GM23338 (cell line): ENCODE data around the gene IQGAP1. TPM values are rescaled to one million over a fixed set of nuclear protein-coding genes. Genes with fewer than 3 reads are reported as not detected.

Experiments used
- ATAC-seq: fragments of 200-7000 bp; cut with Tn5 transposase; 3 replicates; pipeline ENCODE4 v1.9.1; 2020
- DNase-seq: peaks from one replicate; pipeline ENCODE4 v3.0.0-alpha.2; 2015; ENCODE audit warnings: low spot score
- H2AFZ ChIP-seq: fragments of 200-600 bp; sonication (generic); 2 replicates; pipeline ENCODE4 v1.8.0; 2016; ENCODE audit warnings: antibody characterized with exemption, mild to moderate bottlenecking, moderate library complexity
- H3F3A ChIP-seq: fragments of 200-600 bp; sonication (generic); replicated peaks from 2 replicates; pipeline ENCODE4 v1.8.0; 2017; ENCODE audit warnings: antibody characterized with exemption, mixed run types, low read depth
- H3K27ac ChIP-seq: fragments of 200-600 bp; sonication (generic); 2 replicates; pipeline ENCODE4 v1.6.1; 2016; ENCODE audit warnings: low read depth
- H3K27me3 ChIP-seq: fragments of 200-600 bp; sonication (generic); 2 replicates; pipeline ENCODE4 v1.8.0; 2016; ENCODE audit warnings: mild to moderate bottlenecking, mixed run types, moderate library complexity; ENCODE audit not compliant: insufficient read depth
- H3K36me3 ChIP-seq: fragments of 200-600 bp; sonication (generic); 2 replicates; pipeline ENCODE4 v1.8.0; 2016; ENCODE audit warnings: mild to moderate bottlenecking; ENCODE audit not compliant: insufficient read depth
- H3K4me1 ChIP-seq: fragments of 200-600 bp; sonication (generic); 2 replicates; pipeline ENCODE4 v1.8.0; 2016; ENCODE audit warnings: mild to moderate bottlenecking, moderate library complexity; ENCODE audit not compliant: insufficient read depth
- H3K4me2 ChIP-seq: fragments of 200-600 bp; sonication (generic); 2 replicates; pipeline ENCODE4 v1.7.1; 2017; ENCODE audit warnings: mixed run types
- H3K4me3 ChIP-seq: fragments of 200-600 bp; sonication (generic); 2 replicates; pipeline ENCODE4 v1.6.1; 2016; ENCODE audit warnings: mixed run types
- H3K79me2 ChIP-seq: fragments of 200-600 bp; sonication (generic); replicated peaks from 2 replicates; pipeline ENCODE4 v1.8.0; 2017; ENCODE audit warnings: mild to moderate bottlenecking; ENCODE audit not compliant: insufficient read depth
- H3K9me2 ChIP-seq: fragments of 200-600 bp; sonication (generic); 2 replicates; pipeline ENCODE4 v1.8.0; 2017; ENCODE audit not compliant: insufficient read depth
- H4K20me1 ChIP-seq: fragments of 200-600 bp; sonication (generic); replicated peaks from 2 replicates; pipeline ENCODE4 v1.8.0; 2017; ENCODE audit warnings: mild to moderate bottlenecking; ENCODE audit not compliant: insufficient read depth
- H3K27ac Mint-ChIP-seq: 2 replicates; pipeline ENCODE4 v1.8.0; 2020; ENCODE audit warnings: inconsistent platforms, mild to moderate bottlenecking, moderate library complexity, mixed read lengths
- H3K27me3 Mint-ChIP-seq: 3 replicates; pipeline ENCODE4 v1.8.0; 2022; ENCODE audit warnings: low read depth, mild to moderate bottlenecking, moderate library complexity, mixed read lengths, inconsistent platforms; ENCODE audit not compliant: insufficient read depth, poor library complexity
- H3K36me3 Mint-ChIP-seq: 3 replicates; pipeline ENCODE4 v1.8.0; 2021; ENCODE audit warnings: low read depth, mild to moderate bottlenecking, inconsistent platforms, moderate library complexity, mixed read lengths
- H3K4me1 Mint-ChIP-seq: 3 replicates; pipeline ENCODE4 v1.8.0; 2020; ENCODE audit warnings: mild to moderate bottlenecking, inconsistent platforms, mixed read lengths
- H3K4me3 Mint-ChIP-seq: 3 replicates; pipeline ENCODE4 v1.8.0; 2021; ENCODE audit warnings: moderate library complexity, mild to moderate bottlenecking, inconsistent platforms, mixed read lengths
- H3K9me3 Mint-ChIP-seq: 3 replicates; pipeline ENCODE4 v1.8.0; 2020; ENCODE audit warnings: moderate library complexity, mild to moderate bottlenecking, inconsistent platforms, mixed read lengths
- CREB1 ChIP-seq: fragments of 250-450 bp; sonication (Bioruptor Pico); IDR thresholded peaks from 2 replicates; pipeline ENCODE4 v1.5.0; 2020; ENCODE audit warnings: low read depth, mild to moderate bottlenecking, moderate library complexity
- EZH2 ChIP-seq: fragments of 200-600 bp; sonication (generic); IDR thresholded peaks from one replicate; pipeline ENCODE4 v1.8.0; 2017; ENCODE audit warnings: antibody characterized with exemption, mild to moderate bottlenecking, low read depth; ENCODE audit not compliant: unreplicated experiment
- EZH2phosphoT487 ChIP-seq: fragments of 200-600 bp; sonication (generic); IDR thresholded peaks from one replicate; pipeline ENCODE4 v1.8.1; 2018; ENCODE audit warnings: antibody characterized with exemption; ENCODE audit not compliant: unreplicated experiment
- NANOG ChIP-seq: IDR thresholded peaks from 2 replicates; pipeline ENCODE4 v1.6.1; 2016; ENCODE audit warnings: antibody characterized with exemption, borderline replicate concordance
- POLR2AphosphoS5 ChIP-seq: IDR thresholded peaks from 2 replicates; pipeline ENCODE4 v1.6.1; 2016; ENCODE audit warnings: antibody characterized with exemption, low read depth
- ZNF114 ChIP-seq: fragments of 250-450 bp; sonication (Bioruptor Pico); IDR thresholded peaks from 2 replicates; pipeline ENCODE4 v1.5.0; 2020; ENCODE audit warnings: mild to moderate bottlenecking, moderate library complexity
- polyA plus RNA-seq: library from polyadenylated mRNA; unstranded; fragments of >200 nt; fragmentation: Nextera tagmentation; extraction: Ambion mirVana; gene quantifications from 2 replicates; pipeline ENCODE4 v1.2.1, GENCODE V29; 2016
- total RNA-seq: library from RNA; depleted of rRNA; stranded (reverse); fragments of >200 nt; shearing (Covaris generic); gene quantifications from 2 replicates; pipeline ENCODE4 v1.2.3, GENCODE V29; 2014
- TF ChIP-seq, protein P1 (sequence below): fragments of 250-450 bp; sonication (Bioruptor Pico); IDR thresholded peaks from 2 replicates; pipeline ENCODE4 v1.5.0; 2020; ENCODE audit warnings: mild to moderate bottlenecking, moderate library complexity
- TF ChIP-seq, protein P2 (sequence below): IDR thresholded peaks from one replicate; pipeline ENCODE4 v1.6.1; 2018; ENCODE audit warnings: antibody characterized with exemption; ENCODE audit not compliant: unreplicated experiment
- TF ChIP-seq, protein P3 (sequence below), 2 experiments: fragments of 200-600 bp in 1 of 2; sonication (generic) in 1 of 2; conservative IDR thresholded peaks; 2 replicates each; pipeline versions ENCODE4 v1.5.1 to v1.6.1; 2016 to 2017; ENCODE audit warnings: antibody characterized with exemption in 2 of 2, low read depth in 2 of 2, mild to moderate bottlenecking in 2 of 2, moderate library complexity in 1 of 2
- TF ChIP-seq, protein P4 (sequence below): IDR thresholded peaks from 2 replicates; pipeline ENCODE4 v1.6.1; 2016; ENCODE audit warnings: antibody characterized with exemption

Gene IQGAP1
- total and polyA plus RNA-seq, 2 experiments from 2014 or later = 92.7 to 159 TPM

DNA sequence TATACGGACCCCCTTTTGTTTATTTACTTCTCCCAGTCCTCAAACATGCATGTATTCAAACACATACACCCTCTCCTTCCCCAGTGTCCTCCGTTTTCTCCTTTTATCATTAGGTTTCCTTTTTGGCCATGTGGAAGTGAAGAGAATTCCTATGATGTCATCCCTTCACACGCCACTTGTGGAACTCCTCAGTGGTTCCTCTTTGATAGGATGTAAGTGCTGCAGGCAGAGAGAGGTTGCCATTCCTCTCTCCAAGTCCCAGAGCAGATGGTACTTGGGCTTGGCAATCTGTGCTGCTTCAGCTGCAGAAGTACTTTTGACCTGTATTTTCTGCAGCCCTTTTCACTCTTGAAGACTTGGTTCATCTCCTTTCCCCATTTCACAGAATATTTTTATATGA, 108.7 kb downstream of the IQGAP1 start:
- Mint-ChIP-seq H3K36me3 (peaks cover 48% of the 10 kb centered on the region), H3K4me3 (no peak overlapping the region), H3K27ac (no peak overlapping the region), H3K4me1 (no peaks in the 10 kb centered on the region), H3K9me3 (no peaks in the 10 kb centered on the region), H3K27me3 (no peaks in the 10 kb centered on the region)
- 0 out of 2 replicates have a peak, but pooled peaks cover 5% of the 10 kb centered on the region for H4K20me1 ChIP-seq
- no peak overlapping the region for H3K4me2 ChIP-seq
- TF ChIP-seq NANOG (no peak), CREB1 (CRISPR knock-in tag) (no peak), POLR2AphosphoS5 (no peak)
- TF ChIP-seq, protein P1, sequence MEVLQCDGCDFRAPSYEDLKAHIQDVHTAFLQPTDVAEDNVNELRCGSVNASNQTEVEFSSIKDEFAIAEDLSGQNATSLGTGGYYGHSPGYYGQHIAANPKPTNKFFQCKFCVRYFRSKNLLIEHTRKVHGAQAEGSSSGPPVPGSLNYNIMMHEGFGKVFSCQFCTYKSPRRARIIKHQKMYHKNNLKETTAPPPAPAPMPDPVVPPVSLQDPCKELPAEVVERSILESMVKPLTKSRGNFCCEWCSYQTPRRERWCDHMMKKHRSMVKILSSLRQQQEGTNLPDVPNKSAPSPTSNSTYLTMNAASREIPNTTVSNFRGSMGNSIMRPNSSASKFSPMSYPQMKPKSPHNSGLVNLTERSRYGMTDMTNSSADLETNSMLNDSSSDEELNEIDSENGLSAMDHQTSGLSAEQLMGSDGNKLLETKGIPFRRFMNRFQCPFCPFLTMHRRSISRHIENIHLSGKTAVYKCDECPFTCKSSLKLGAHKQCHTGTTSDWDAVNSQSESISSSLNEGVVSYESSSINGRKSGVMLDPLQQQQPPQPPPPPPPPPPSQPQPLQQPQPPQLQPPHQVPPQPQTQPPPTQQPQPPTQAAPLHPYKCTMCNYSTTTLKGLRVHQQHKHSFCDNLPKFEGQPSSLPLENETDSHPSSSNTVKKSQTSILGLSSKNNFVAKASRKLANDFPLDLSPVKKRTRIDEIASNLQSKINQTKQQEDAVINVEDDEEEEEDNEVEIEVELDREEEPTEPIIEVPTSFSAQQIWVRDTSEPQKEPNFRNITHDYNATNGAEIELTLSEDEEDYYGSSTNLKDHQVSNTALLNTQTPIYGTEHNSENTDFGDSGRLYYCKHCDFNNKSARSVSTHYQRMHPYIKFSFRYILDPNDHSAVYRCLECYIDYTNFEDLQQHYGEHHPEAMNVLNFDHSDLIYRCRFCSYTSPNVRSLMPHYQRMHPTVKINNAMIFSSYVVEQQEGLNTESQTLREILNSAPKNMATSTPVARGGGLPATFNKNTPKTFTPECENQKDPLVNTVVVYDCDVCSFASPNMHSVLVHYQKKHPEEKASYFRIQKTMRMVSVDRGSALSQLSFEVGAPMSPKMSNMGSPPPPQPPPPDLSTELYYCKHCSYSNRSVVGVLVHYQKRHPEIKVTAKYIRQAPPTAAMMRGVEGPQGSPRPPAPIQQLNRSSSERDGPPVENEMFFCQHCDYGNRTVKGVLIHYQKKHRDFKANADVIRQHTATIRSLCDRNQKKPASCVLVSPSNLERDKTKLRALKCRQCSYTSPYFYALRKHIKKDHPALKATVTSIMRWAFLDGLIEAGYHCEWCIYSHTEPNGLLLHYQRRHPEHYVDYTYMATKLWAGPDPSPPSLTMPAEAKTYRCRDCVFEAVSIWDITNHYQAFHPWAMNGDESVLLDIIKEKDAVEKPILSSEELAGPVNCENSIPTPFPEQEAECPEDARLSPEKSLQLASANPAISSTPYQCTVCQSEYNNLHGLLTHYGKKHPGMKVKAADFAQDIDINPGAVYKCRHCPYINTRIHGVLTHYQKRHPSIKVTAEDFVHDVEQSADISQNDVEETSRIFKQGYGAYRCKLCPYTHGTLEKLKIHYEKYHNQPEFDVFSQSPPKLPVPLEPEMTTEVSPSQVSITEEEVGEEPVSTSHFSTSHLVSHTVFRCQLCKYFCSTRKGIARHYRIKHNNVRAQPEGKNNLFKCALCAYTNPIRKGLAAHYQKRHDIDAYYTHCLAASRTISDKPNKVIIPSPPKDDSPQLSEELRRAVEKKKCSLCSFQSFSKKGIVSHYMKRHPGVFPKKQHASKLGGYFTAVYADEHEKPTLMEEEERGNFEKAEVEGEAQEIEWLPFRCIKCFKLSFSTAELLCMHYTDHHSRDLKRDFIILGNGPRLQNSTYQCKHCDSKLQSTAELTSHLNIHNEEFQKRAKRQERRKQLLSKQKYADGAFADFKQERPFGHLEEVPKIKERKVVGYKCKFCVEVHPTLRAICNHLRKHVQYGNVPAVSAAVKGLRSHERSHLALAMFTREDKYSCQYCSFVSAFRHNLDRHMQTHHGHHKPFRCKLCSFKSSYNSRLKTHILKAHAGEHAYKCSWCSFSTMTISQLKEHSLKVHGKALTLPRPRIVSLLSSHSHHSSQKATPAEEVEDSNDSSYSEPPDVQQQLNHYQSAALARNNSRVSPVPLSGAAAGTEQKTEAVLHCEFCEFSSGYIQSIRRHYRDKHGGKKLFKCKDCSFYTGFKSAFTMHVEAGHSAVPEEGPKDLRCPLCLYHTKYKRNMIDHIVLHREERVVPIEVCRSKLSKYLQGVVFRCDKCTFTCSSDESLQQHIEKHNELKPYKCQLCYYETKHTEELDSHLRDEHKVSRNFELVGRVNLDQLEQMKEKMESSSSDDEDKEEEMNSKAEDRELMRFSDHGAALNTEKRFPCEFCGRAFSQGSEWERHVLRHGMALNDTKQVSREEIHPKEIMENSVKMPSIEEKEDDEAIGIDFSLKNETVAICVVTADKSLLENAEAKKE (CRISPR knock-in tag) = no peak
- H3K4me1 ChIP-seq = no peaks in the 10 kb centered on the region
- H3K27ac ChIP-seq = no peak overlapping the region
- ATAC-seq (no peak), DNase-seq (no peak)
- H3K36me3 ChIP-seq = peaks cover 56% of the 10 kb centered on the region
- H2AFZ ChIP-seq = no peak overlapping the region
- no peaks in the 10 kb centered on the region for H3F3A ChIP-seq
- no peaks in the 10 kb centered on the region for H3K27me3 ChIP-seq
- no peak overlapping the region for H3K4me3 ChIP-seq
- no peaks in the 10 kb centered on the region for H3K9me2 ChIP-seq
- H3K79me2 ChIP-seq = no peaks in the 10 kb centered on the region

DNA sequence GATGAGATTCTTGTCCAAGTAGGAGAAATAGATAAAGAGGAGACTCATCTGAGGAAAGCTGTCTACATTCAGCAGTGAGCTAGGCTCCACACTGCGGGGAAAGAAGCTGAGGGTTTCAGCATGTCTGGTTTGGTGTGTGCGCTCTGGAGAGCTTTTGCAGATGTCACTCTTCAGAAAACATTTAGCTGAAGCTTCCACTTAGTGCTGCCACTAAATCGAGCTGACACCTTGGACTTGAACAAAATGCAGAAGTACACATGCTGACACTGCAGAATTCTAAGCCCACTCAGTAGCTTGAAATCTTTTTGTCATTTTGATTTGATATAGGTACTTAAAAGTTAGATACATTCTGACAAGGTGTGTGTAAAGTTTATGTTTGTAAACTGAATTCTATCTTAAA, 109.3 kb downstream of the IQGAP1 start:
- H2AFZ ChIP-seq = no peak overlapping the region
- no peak overlapping the region for H3K27ac ChIP-seq
- Mint-ChIP-seq H3K9me3 (no peaks in the 10 kb centered on the region), H3K4me3 (no peak overlapping the region), H3K4me1 (no peaks in the 10 kb centered on the region), H3K36me3 (peaks cover 42% of the 10 kb centered on the region), H3K27me3 (no peaks in the 10 kb centered on the region), H3K27ac (no peak overlapping the region)
- no peak overlapping the region for H3K4me2 ChIP-seq
- H3K4me3 ChIP-seq = no peak overlapping the region
- no peaks in the 10 kb centered on the region for H3K79me2 ChIP-seq
- peaks cover 50% of the 10 kb centered on the region; the same call in 1 of the 2 replicates for H3K36me3 ChIP-seq
- H3K9me2 ChIP-seq = no peaks in the 10 kb centered on the region
- H3K4me1 ChIP-seq = no peaks in the 10 kb centered on the region
- no peaks in the 10 kb centered on the region for H3K27me3 ChIP-seq
- 0 out of 2 replicates have a peak, but pooled peaks cover 5% of the 10 kb centered on the region for H4K20me1 ChIP-seq
- DNase-seq (no peak), ATAC-seq (no peak)
- no peaks in the 10 kb centered on the region for H3F3A ChIP-seq
- TF ChIP-seq EZH2 = no peak
- TF ChIP-seq EZH2phosphoT487 = no peak
- no peak for TF ChIP-seq ZNF114 (CRISPR knock-in tag)
- TF ChIP-seq, protein P2, sequence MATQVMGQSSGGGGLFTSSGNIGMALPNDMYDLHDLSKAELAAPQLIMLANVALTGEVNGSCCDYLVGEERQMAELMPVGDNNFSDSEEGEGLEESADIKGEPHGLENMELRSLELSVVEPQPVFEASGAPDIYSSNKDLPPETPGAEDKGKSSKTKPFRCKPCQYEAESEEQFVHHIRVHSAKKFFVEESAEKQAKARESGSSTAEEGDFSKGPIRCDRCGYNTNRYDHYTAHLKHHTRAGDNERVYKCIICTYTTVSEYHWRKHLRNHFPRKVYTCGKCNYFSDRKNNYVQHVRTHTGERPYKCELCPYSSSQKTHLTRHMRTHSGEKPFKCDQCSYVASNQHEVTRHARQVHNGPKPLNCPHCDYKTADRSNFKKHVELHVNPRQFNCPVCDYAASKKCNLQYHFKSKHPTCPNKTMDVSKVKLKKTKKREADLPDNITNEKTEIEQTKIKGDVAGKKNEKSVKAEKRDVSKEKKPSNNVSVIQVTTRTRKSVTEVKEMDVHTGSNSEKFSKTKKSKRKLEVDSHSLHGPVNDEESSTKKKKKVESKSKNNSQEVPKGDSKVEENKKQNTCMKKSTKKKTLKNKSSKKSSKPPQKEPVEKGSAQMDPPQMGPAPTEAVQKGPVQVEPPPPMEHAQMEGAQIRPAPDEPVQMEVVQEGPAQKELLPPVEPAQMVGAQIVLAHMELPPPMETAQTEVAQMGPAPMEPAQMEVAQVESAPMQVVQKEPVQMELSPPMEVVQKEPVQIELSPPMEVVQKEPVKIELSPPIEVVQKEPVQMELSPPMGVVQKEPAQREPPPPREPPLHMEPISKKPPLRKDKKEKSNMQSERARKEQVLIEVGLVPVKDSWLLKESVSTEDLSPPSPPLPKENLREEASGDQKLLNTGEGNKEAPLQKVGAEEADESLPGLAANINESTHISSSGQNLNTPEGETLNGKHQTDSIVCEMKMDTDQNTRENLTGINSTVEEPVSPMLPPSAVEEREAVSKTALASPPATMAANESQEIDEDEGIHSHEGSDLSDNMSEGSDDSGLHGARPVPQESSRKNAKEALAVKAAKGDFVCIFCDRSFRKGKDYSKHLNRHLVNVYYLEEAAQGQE = no peak
- TF ChIP-seq, protein P3, sequence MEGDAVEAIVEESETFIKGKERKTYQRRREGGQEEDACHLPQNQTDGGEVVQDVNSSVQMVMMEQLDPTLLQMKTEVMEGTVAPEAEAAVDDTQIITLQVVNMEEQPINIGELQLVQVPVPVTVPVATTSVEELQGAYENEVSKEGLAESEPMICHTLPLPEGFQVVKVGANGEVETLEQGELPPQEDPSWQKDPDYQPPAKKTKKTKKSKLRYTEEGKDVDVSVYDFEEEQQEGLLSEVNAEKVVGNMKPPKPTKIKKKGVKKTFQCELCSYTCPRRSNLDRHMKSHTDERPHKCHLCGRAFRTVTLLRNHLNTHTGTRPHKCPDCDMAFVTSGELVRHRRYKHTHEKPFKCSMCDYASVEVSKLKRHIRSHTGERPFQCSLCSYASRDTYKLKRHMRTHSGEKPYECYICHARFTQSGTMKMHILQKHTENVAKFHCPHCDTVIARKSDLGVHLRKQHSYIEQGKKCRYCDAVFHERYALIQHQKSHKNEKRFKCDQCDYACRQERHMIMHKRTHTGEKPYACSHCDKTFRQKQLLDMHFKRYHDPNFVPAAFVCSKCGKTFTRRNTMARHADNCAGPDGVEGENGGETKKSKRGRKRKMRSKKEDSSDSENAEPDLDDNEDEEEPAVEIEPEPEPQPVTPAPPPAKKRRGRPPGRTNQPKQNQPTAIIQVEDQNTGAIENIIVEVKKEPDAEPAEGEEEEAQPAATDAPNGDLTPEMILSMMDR (conservative IDR thresholded peaks at IDR 0.05; ENCODE audit: low read depth in 2 of 2) = no peak
- TF ChIP-seq, protein P4, sequence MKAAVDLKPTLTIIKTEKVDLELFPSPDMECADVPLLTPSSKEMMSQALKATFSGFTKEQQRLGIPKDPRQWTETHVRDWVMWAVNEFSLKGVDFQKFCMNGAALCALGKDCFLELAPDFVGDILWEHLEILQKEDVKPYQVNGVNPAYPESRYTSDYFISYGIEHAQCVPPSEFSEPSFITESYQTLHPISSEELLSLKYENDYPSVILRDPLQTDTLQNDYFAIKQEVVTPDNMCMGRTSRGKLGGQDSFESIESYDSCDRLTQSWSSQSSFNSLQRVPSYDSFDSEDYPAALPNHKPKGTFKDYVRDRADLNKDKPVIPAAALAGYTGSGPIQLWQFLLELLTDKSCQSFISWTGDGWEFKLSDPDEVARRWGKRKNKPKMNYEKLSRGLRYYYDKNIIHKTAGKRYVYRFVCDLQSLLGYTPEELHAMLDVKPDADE = no peak
